K562 (cell line): ENCODE measurements around the gene LCNL1. TPM values are rescaled to one million over a fixed set of nuclear protein-coding genes. Genes with fewer than 3 reads are reported as not detected.
"Not testable (repeated sequence)": the region's sequence is repeated elsewhere in the genome, so short reads cannot be mapped to it uniquely, and the experiment has no call there.

Experiments used
- ATAC-seq: fragments of 200-7000 bp; cut with Tn5 transposase; 3 replicates; pipeline ENCODE4 v1.9.1; 2020; ENCODE audit warnings: moderate library complexity
- BruUV-seq: library from RNA; stranded (reverse); fragments of 400-500 nt; replicated peaks from 2 replicates; lab custom pipeline; 2021; lab: Mats Ljungman, UMichigan
- CTCF ChIA-PET: fragments of 300-600 bp; formaldehyde crosslinking; extraction: SDS; loops from one replicate; lab custom pipeline; 2021; ENCODE audit warnings: low intra/inter-chr PET ratio; lab: Yijun Ruan, JAX
- POLR2A ChIA-PET: fragments of 300-600, 350-650 bp; sonication (Branson Sonifier 250); formaldehyde crosslinking; extraction: SDS; loops from one replicate; lab custom pipeline; 2021; ENCODE audit warnings: antibody characterized with exemption, inconsistent platforms; lab: Yijun Ruan, JAX
- DNase-seq, 4 experiments: peaks; one replicate each; pipeline versions ENCODE4 v3.0.0 to v3.0.0-alpha.2; 2011 to 2018; ENCODE audit warnings: low spot score in 3 of 4, mixed read lengths in 3 of 4; ENCODE audit errors: extremely low read depth in 1 of 4
- FAIRE-seq: peaks from 2 replicates; lab custom pipeline; 2011; peaks lifted over from hg19 to GRCh38; lab: Jason Lieb, UNC
- H2AFZ ChIP-seq: 2 replicates; pipeline ENCODE4 v1.6.0; 2011; ENCODE audit warnings: low read depth, low read length, control low read depth, inconsistent platforms
- H3K27ac ChIP-seq: fragments of 200-600 bp; 3 replicates; pipeline ENCODE4 v1.8.0; 2011; ENCODE audit warnings: low read depth, mild to moderate bottlenecking, control low read depth, inconsistent platforms, low read length, moderate library complexity, mixed read lengths; ENCODE audit errors: extremely low read depth
- H3K27me3 ChIP-seq, 2 experiments: fragments of 300-600 bp in 1 of 2; 2 replicates in 1 of 2; 3 replicates in 1 of 2; pipeline versions ENCODE4 v1.6.0 to v1.8.0; 2011; ENCODE audit warnings: inconsistent platforms in 2 of 2, low read length in 2 of 2, mild to moderate bottlenecking in 1 of 2, mixed read lengths in 1 of 2, moderate library complexity in 1 of 2; ENCODE audit not compliant: control insufficient read depth in 2 of 2, insufficient read depth in 2 of 2
- H3K36me3 ChIP-seq: fragments of 300-600 bp; 3 replicates; pipeline ENCODE4 v1.8.0; 2011; ENCODE audit warnings: mild to moderate bottlenecking, low read length, inconsistent platforms; ENCODE audit not compliant: control insufficient read depth, insufficient read depth
- H3K4me1 ChIP-seq, 2 experiments: fragments of 200-600 bp in 1 of 2; replicated peaks in 1 of 2; 2 replicates in 1 of 2; 3 replicates in 1 of 2; pipeline versions ENCODE4 v1.5.1 to v1.8.0; 2011; ENCODE audit warnings: inconsistent platforms in 2 of 2, low read length in 2 of 2, mild to moderate bottlenecking in 1 of 2, mixed read lengths in 1 of 2, moderate library complexity in 1 of 2; ENCODE audit not compliant: control insufficient read depth in 2 of 2, insufficient read depth in 2 of 2
- H3K4me2 ChIP-seq: 2 replicates; pipeline ENCODE4 v1.6.1; 2011; ENCODE audit warnings: low read length, control low read depth, inconsistent platforms, mixed read lengths; ENCODE audit not compliant: insufficient read depth
- H3K4me3 ChIP-seq: fragments of 200-600 bp; sonication (generic), shearing (Covaris generic); 2 replicates; pipeline ENCODE4 v1.5.1; 2016; ENCODE audit warnings: control low read depth, inconsistent platforms
- H3K79me2 ChIP-seq: fragments of 200-600 bp; 3 replicates; pipeline ENCODE4 v1.8.0; 2011; ENCODE audit warnings: low read length, inconsistent platforms; ENCODE audit not compliant: control insufficient read depth, insufficient read depth
- H3K9ac ChIP-seq, 2 experiments: 2 replicates each; pipeline versions ENCODE4 v1.6.0 to v1.6.1; 2011; ENCODE audit warnings: low read depth in 2 of 2, low read length in 2 of 2, control low read depth in 1 of 2, inconsistent platforms in 1 of 2, mild to moderate bottlenecking in 1 of 2, mixed read lengths in 1 of 2; ENCODE audit not compliant: insufficient read depth in 1 of 2
- H3K9me1 ChIP-seq: one replicate; pipeline ENCODE4 v1.6.0; 2011; ENCODE audit warnings: inconsistent platforms, mild to moderate bottlenecking, low read length, moderate library complexity; ENCODE audit not compliant: control insufficient read depth, insufficient read depth
- H3K9me3 ChIP-seq: replicated peaks from 2 replicates; pipeline ENCODE4 v1.5.1; 2011; ENCODE audit warnings: low read depth, low read length, inconsistent platforms; ENCODE audit not compliant: control insufficient read depth, insufficient read depth
- H4K20me1 ChIP-seq: replicated peaks from 2 replicates; pipeline ENCODE4 v1.6.1; 2011; ENCODE audit warnings: low read length, inconsistent platforms, mixed read lengths; ENCODE audit not compliant: control insufficient read depth, insufficient read depth
- CBX5 ChIP-seq: IDR thresholded peaks from 2 replicates; pipeline ENCODE4 v1.6.1; 2014; ENCODE audit warnings: low read depth, borderline replicate concordance
- CXXC5 ChIP-seq: fragments of 250-450 bp; sonication (Bioruptor Pico); IDR thresholded peaks from 2 replicates; pipeline ENCODE4 v1.8.0; 2022; ENCODE audit warnings: inconsistent platforms, mild to moderate bottlenecking, moderate library complexity
- ETV1 ChIP-seq: fragments of 450-650 bp; conservative IDR thresholded peaks from 2 replicates; pipeline ENCODE4 v1.6.1; 2016; ENCODE audit warnings: missing genetic modification characterization, control low read depth, low read depth, missing compliant biosample characterization
- L3MBTL2 ChIP-seq: fragments of 450-650 bp; IDR thresholded peaks from 2 replicates; pipeline ENCODE4 v1.6.1; 2016; ENCODE audit warnings: mild to moderate bottlenecking, moderate library complexity
- MAX ChIP-seq: sonication (generic); formaldehyde crosslinking; IDR thresholded peaks from 2 replicates; pipeline ENCODE4 v1.9.0; 2022; ENCODE audit warnings: mild to moderate bottlenecking, missing genetic modification reagents
- SMAD4 ChIP-seq: fragments of 250-450 bp; sonication (Bioruptor Pico); conservative IDR thresholded peaks from 2 replicates; pipeline ENCODE4 v1.8.0; 2021; ENCODE audit warnings: inconsistent platforms, mild to moderate bottlenecking, moderate library complexity
- TAF9B ChIP-seq: fragments of 450-650 bp; IDR thresholded peaks from 2 replicates; pipeline ENCODE4 v1.6.1; 2018; ENCODE audit warnings: mild to moderate bottlenecking; ENCODE audit not compliant: partially characterized antibody
- TRIM24 ChIP-seq, 2 experiments: fragments of 450-650 bp; IDR thresholded peaks; 2 replicates each; pipeline ENCODE4 v1.6.1; 2016
- TRIM28 ChIP-seq: fragments of 450-650 bp; IDR thresholded peaks from 2 replicates; pipeline ENCODE4 v1.6.1; 2017
- WGBS: fragments of 100-300 bp; shearing (Covaris generic); methylation state at CpG from one replicate; pipeline ENCODE4 v1.1.6; 2016; ENCODE audit warnings: low coverage, mixed read lengths; ENCODE audit not compliant: insufficient coverage; ENCODE audit errors: missing lambda C conversion rate; 5-methylcytosine and 5-hydroxymethylcytosine counted together
- in situ Hi-C: fragments of 300-500 bp; cut with MboI; formaldehyde crosslinking; loops from 4 replicates; pipeline ENCODE4 v1.15.0; 2018; ENCODE audit warnings: inconsistent platforms, mixed read lengths
- intact Hi-C: fragments of 100-400 bp; cut with micrococcal nuclease; formaldehyde crosslinking; loops from 2 replicates; pipeline ENCODE4 v1.14.2; 2022
- polyA plus RNA-seq, 8 experiments: library from polyadenylated mRNA; depleted of rRNA in 4 of 8; stranded (reverse) in 5 of 8; unstranded in 3 of 8; fragments of >200 nt; fragmentation: Nextera tagmentation in 2 of 8; fragmentation: Illumina TruSeq in 1 of 8; extraction: Ambion mirVana in 2 of 8; extraction: Trizol in 1 of 8; gene quantifications; 2 replicates each; pipeline versions ENCODE4 v1.2.1 to v1.2.3, GENCODE V29; 2011 to 2014; ENCODE audit warnings: inconsistent platforms in 1 of 8, missing spikeins in 1 of 8
- total RNA-seq, 7 experiments: library from RNA; depleted of rRNA in 6 of 7; stranded (reverse); fragments of >200 nt in 6 of 7; fragmentation: Illumina TruSeq in 2 of 7; extraction: Trizol in 2 of 7; gene quantifications; 2 replicates each; pipeline versions ENCODE4 v1.2.1 to v1.2.3, GENCODE V29; 2011 to 2021; ENCODE audit warnings: low replicate concordance in 1 of 7
- TF ChIP-seq, protein P1 (sequence below): sonication (generic); formaldehyde crosslinking; IDR thresholded peaks from 2 replicates; pipeline ENCODE4 v1.8.1; 2023; ENCODE audit warnings: mild to moderate bottlenecking, missing genetic modification reagents
- TF ChIP-seq, protein P2 (sequence below), 3 experiments: IDR thresholded peaks in 2 of 3; conservative IDR thresholded peaks in 1 of 3; 2 replicates each; pipeline ENCODE4 v1.5.1; 2011 to 2012; ENCODE audit warnings: low read length in 3 of 3, mild to moderate bottlenecking in 3 of 3, control low read depth in 2 of 3, improper control_type of control experiment in 1 of 3, inconsistent platforms in 1 of 3, low read depth in 1 of 3, mixed read lengths in 1 of 3, moderate library complexity in 1 of 3; ENCODE audit not compliant: insufficient read depth in 2 of 3

LCNL1 gene
- total and polyA plus RNA-seq, 9 of the 15 experiments (the other 6 are each of a cell fraction or from before 2014, with no cell fraction given), result 0.04 to 0.16 (median 0.04) TPM; not detected in 4

DNA sequence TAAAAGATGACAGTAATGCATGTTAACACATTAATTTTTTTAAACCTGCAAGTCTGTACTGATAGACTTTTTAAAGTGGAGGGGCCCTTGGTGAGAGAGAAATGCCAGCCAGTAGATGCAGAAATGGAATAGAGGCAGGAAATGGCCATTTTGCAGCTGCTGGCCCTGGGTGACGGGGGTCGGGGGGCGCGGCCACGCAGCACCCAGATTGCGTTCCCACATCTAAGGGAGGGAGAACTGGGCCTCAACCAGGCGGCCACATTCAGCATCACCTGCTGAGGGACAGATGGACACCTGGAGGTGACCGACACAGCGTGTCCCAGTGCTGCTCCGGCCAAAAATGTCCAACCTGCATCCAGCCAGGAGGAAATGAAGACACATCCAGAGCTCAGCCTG lies 19.9 kb downstream of the LCNL1 start:
- no peak for FAIRE-seq
- Histone ChIP-seq H2AFZ (no peak overlapping the region), H3K4me2 (no peak overlapping the region), H3K9me3 (0 out of 2 replicates have a peak, but pooled peaks cover 1% of the 10 kb centered on the region), H3K36me3 (no peaks in the 10 kb centered on the region), H3K79me2 (no peaks in the 10 kb centered on the region), H3K27ac (no peak overlapping the region), H3K4me1 (peaks cover 3 to 34% of the 10 kb centered on the region in 2 experiments; a peak in 3 of 5 replicates), H3K9ac (peak overlapping the region in 1 of 2 experiments; percentile 61; a peak in 2 of 4 replicates), H3K9me1 (no peaks in the 10 kb centered on the region), H3K4me3 (no peak overlapping the region), H4K20me1 (no peaks in the 10 kb centered on the region), H3K27me3 (no peaks in the 10 kb centered on the region)
- POLR2A ChIA-PET, result interaction anchor here (0.6 kb wide), 1 partner anchor 50 kb away, joined by 3 read pairs; no protein-coding TSS in a partner anchor
- in situ Hi-C loops, result no loop called here
- no peak for TF ChIP-seq TAF9B
- no TSS peak for BruUV-seq
- CTCF ChIA-PET, result no interaction called here
- ATAC-seq, result no peak
- no peak for DNase-seq
- intact Hi-C loops, result no loop called here
- 40% methylated on average over 10 of the region's 10 CpGs for WGBS

DNA sequence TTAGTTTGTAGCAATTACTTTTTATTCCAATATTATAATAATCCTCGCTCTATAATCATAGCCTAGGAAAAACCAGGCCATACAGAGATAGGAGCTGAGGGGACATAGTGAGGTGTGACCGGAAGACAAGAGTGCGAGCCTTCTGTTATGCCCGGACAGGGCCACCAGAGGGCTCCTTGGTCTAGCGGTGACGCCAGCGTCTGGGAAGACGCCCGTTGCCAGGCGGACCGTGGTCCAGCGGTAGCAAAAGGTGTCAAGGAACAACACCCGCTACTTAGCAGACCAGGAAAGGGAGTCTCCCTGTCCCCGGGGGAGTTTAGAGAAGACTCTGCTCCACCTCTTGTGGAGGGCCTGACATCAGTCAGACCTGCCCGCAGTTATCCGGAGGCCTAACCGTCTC lies 21.5 kb downstream of the LCNL1 start:
- Histone ChIP-seq H3K4me1 (peaks cover 3 to 34% of the 10 kb centered on the region in 2 experiments; a peak in 3 of 5 replicates), H2AFZ (0 out of 2 replicates have a peak overlapping the region, but pooled peaks have one; percentile 40)
- H3K79me2 ChIP-seq, H3K9ac ChIP-seq, in situ Hi-C loops, H3K9me3 ChIP-seq, BruUV-seq, H3K27me3 ChIP-seq, H3K27ac ChIP-seq, H3K4me2 ChIP-seq, H4K20me1 ChIP-seq, H3K4me3 ChIP-seq, H3K9me1 ChIP-seq, ATAC-seq, H3K36me3 ChIP-seq, FAIRE-seq: not testable (repeated sequence)
- POLR2A ChIA-PET, result interaction anchor here (1.2 kb wide), 1 partner anchor 8 kb away, joined by 3 read pairs; no protein-coding TSS in a partner anchor
- CTCF ChIA-PET, result interaction anchor here (0.6 kb wide), 1 partner anchor 33 kb away, joined by 3 read pairs; no protein-coding TSS in a partner anchor
- 26% methylated on average over 15 of the region's 17 CpGs for WGBS
- peak in 1 of 4 experiments; percentile 30 for DNase-seq
- intact Hi-C loops, result loop anchor here (1.0 kb wide), 1 partner anchor 31 kb away; no protein-coding TSS in a partner anchor
- TF ChIP-seq L3MBTL2, result peak; percentile 58
- TF ChIP-seq CXXC5 (CRISPR knock-in tag), result 0 out of 2 replicates have a peak, but pooled peaks have one; percentile 37
- TF ChIP-seq TRIM24 (IDR thresholded peaks at IDR 0.05), result peak; percentile 26 to 39; a peak in 1 of 4 replicates
- TF ChIP-seq, protein P1, sequence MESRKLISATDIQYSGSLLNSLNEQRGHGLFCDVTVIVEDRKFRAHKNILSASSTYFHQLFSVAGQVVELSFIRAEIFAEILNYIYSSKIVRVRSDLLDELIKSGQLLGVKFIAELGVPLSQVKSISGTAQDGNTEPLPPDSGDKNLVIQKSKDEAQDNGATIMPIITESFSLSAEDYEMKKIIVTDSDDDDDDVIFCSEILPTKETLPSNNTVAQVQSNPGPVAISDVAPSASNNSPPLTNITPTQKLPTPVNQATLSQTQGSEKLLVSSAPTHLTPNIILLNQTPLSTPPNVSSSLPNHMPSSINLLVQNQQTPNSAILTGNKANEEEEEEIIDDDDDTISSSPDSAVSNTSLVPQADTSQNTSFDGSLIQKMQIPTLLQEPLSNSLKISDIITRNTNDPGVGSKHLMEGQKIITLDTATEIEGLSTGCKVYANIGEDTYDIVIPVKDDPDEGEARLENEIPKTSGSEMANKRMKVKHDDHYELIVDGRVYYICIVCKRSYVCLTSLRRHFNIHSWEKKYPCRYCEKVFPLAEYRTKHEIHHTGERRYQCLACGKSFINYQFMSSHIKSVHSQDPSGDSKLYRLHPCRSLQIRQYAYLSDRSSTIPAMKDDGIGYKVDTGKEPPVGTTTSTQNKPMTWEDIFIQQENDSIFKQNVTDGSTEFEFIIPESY (CRISPR knock-in tag), result peak; percentile 83
- TF ChIP-seq, protein P2, sequence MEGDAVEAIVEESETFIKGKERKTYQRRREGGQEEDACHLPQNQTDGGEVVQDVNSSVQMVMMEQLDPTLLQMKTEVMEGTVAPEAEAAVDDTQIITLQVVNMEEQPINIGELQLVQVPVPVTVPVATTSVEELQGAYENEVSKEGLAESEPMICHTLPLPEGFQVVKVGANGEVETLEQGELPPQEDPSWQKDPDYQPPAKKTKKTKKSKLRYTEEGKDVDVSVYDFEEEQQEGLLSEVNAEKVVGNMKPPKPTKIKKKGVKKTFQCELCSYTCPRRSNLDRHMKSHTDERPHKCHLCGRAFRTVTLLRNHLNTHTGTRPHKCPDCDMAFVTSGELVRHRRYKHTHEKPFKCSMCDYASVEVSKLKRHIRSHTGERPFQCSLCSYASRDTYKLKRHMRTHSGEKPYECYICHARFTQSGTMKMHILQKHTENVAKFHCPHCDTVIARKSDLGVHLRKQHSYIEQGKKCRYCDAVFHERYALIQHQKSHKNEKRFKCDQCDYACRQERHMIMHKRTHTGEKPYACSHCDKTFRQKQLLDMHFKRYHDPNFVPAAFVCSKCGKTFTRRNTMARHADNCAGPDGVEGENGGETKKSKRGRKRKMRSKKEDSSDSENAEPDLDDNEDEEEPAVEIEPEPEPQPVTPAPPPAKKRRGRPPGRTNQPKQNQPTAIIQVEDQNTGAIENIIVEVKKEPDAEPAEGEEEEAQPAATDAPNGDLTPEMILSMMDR (IDR thresholded peaks at IDR 0.05 in 2 of 3, conservative IDR thresholded peaks at IDR 0.05 in 1 of 3; ENCODE audit: insufficient read depth in 2 of 3, low read depth in 1 of 3, low read length in 3 of 3), result peak; percentile 30 to 41 (median 40); a peak in 4 of 6 replicates
- peak; percentile 37; the same call in 1 of the 2 replicates for TF ChIP-seq SMAD4 (CRISPR knock-in tag)
- TF ChIP-seq TRIM28, result peak; percentile 87
- peak; percentile 77 for TF ChIP-seq ETV1 (tag)
- TF ChIP-seq MAX, result peak; percentile 22; the same call in 1 of the 2 replicates
- TF ChIP-seq CBX5, result peak; percentile 68; the same call in 1 of the 2 replicates
